Cardiac muscle cell (in vitro differentiated cells and primary cell): ENCODE data around the gene ATG13. TPM values are rescaled to one million over a fixed set of nuclear protein-coding genes. Genes with fewer than 3 reads are reported as not detected.

Experiments used
- DNase-seq, 2 donors: peaks; one replicate each; pipeline versions ENCODE4 v3.0.0 to v3.0.0-alpha.2; 2010 to 2017; ENCODE audit warnings: low read depth in 1 of 2, low spot score in 1 of 2
- H3K27ac ChIP-seq: fragments of 200-600 bp; sonication (generic); 2 replicates; pipeline ENCODE4 v1.5.1; 2016
- H3K27me3 ChIP-seq: fragments of 200-600 bp; sonication (generic); 2 replicates; pipeline ENCODE4 v1.6.0; 2016; ENCODE audit warnings: control low read depth
- H3K36me3 ChIP-seq: fragments of 200-600 bp; sonication (generic); 2 replicates; pipeline ENCODE4 v1.5.1; 2016; ENCODE audit warnings: control low read depth
- H3K4me1 ChIP-seq: fragments of 200-600 bp; sonication (generic); 2 replicates; pipeline ENCODE4 v1.8.1; 2017; ENCODE audit warnings: low read depth, mild to moderate bottlenecking, mixed run types
- H3K4me3 ChIP-seq: fragments of 200-600 bp; sonication (generic); 2 replicates; pipeline ENCODE4 v1.5.1; 2016; ENCODE audit warnings: mild to moderate bottlenecking
- H3K9me3 ChIP-seq: fragments of 200-600 bp; sonication (generic); 2 replicates; pipeline ENCODE4 v1.5.1; 2017; ENCODE audit warnings: low read depth, mild to moderate bottlenecking, control low read depth
- CTCF ChIP-seq: IDR thresholded peaks from 2 replicates; pipeline ENCODE4 v1.5.1; 2012; ENCODE audit warnings: low read depth, mild to moderate bottlenecking, low read length
- polyA plus RNA-seq: library from polyadenylated mRNA; unstranded; fragments of >200 nt; fragmentation: Nextera tagmentation; extraction: Ambion mirVana; gene quantifications from 2 replicates; pipeline ENCODE4 v1.2.1, GENCODE V29; 2016
- total RNA-seq: library from RNA; depleted of rRNA; stranded (reverse); fragments of >200 nt; gene quantifications from 2 replicates; pipeline ENCODE4 v1.2.3, GENCODE V29; 2016

Gene ATG13
- total and polyA plus RNA-seq, 2 experiments from 2014 or later = 56.8 to 78.5 TPM

GRCh38 chr11:46588131-46588530 lies 29.2 kb upstream of the ATG13 start:
- Histone ChIP-seq H3K27ac (no peak overlapping the region), H3K4me3 (no peak overlapping the region)
- TF ChIP-seq CTCF = no peak

GRCh38 chr11:46588915-46589314 lies 28.4 kb upstream of the ATG13 start:
- no peaks in the 10 kb centered on the region for H3K27me3 ChIP-seq
- H3K4me1 ChIP-seq = peaks cover 5% of the 10 kb centered on the region
- TF ChIP-seq CTCF = no peak
- H3K36me3 ChIP-seq = no peaks in the 10 kb centered on the region
- H3K9me3 ChIP-seq = no peaks in the 10 kb centered on the region
- H3K27ac ChIP-seq = no peak overlapping the region
- DNase-seq = no peak
- no peak overlapping the region for H3K4me3 ChIP-seq

More at GRCh38 chr11:46588131-46588530, 29.2 kb upstream of the ATG13 start:
- no peaks in the 10 kb centered on the region for H3K9me3 ChIP-seq
- H3K27me3 ChIP-seq = no peaks in the 10 kb centered on the region
- no peak for DNase-seq
- peaks cover 5% of the 10 kb centered on the region for H3K4me1 ChIP-seq
- no peaks in the 10 kb centered on the region for H3K36me3 ChIP-seq

- peaks cover 9% of the 10 kb centered on the region for H3K4me1 ChIP-seq
- TF ChIP-seq CTCF = no peak
- H3K36me3 ChIP-seq = no peaks in the 10 kb centered on the region
- peak in 1 of 2 donors; percentile 10 for DNase-seq
- H3K27ac ChIP-seq = no peak overlapping the region
- no peaks in the 10 kb centered on the region for H3K27me3 ChIP-seq
- H3K9me3 ChIP-seq = no peaks in the 10 kb centered on the region
- H3K4me3 ChIP-seq = no peak overlapping the region
Observed at GRCh38 chr11:46590740-46591605, 26.4 kb upstream of the ATG13 start.

- H3K4me1 ChIP-seq = peaks cover 9% of the 10 kb centered on the region
- H3K27ac ChIP-seq = peak within 1 kb of the TSS; percentile 94
- TF ChIP-seq CTCF = no peak
Observed at GRCh38 chr11:46593550-46594373, 23.6 kb upstream of the ATG13 start, which contains the start of gene AMBRA1. AMBRA1 (minus strand) TSS chr11:46594023; CDS start chr11:46548380, 45,643 bp downstream.

GRCh38 chr11:46594374-46594700 lies 23.0 kb upstream of the ATG13 start:
- Histone ChIP-seq H3K4me1 (peaks cover 9% of the 10 kb centered on the region), H3K9me3 (no peaks in the 10 kb centered on the region), H3K4me3 (peak overlapping the region; percentile 94), H3K27me3 (no peaks in the 10 kb centered on the region), H3K27ac (peak overlapping the region; percentile 94), H3K36me3 (no peaks in the 10 kb centered on the region)
- no peak for TF ChIP-seq CTCF
- DNase-seq = no peak

More at GRCh38 chr11:46593550-46594373, 23.6 kb upstream of the ATG13 start, which contains the start of gene AMBRA1:
- Histone ChIP-seq H3K9me3 (no peaks in the 10 kb centered on the region), H3K36me3 (no peaks in the 10 kb centered on the region), H3K4me3 (peak within 1 kb of the TSS; percentile 94), H3K27me3 (no peaks in the 10 kb centered on the region)
- DNase-seq = peak; percentile 93 to 94
